Liver (tissue), 9 donors: ENCODE data around the gene UQCRHL. TPM values are rescaled to one million over a fixed set of nuclear protein-coding genes. Genes with fewer than 3 reads are reported as not detected.

Source experiments
- DNase-seq: peaks from one replicate; pipeline ENCODE4 v3.0.0-alpha.2; 2017; ENCODE audit warnings: low spot score
- H3K27ac ChIP-seq, 2 donors: one replicate each; pipeline ENCODE4 v1.7.0; 2013; ENCODE audit warnings: inconsistent platforms in 2 of 2, low read length in 2 of 2, control low read depth in 1 of 2, low read depth in 1 of 2, mild to moderate bottlenecking in 1 of 2
- H3K27me3 ChIP-seq, 4 donors: one replicate each; pipeline versions ENCODE4 v1.6.1 to v1.7.0; 2013; ENCODE audit warnings: low read length in 3 of 4, inconsistent platforms in 1 of 4, mild to moderate bottlenecking in 1 of 4, moderate library complexity in 1 of 4; ENCODE audit not compliant: control insufficient read depth in 4 of 4, insufficient read depth in 4 of 4
- H3K36me3 ChIP-seq, 4 donors: one replicate each; pipeline versions ENCODE4 v1.6.1 to v1.7.0; 2013; ENCODE audit warnings: low read length in 3 of 4, mild to moderate bottlenecking in 3 of 4, low read depth in 1 of 4, moderate library complexity in 1 of 4; ENCODE audit not compliant: control insufficient read depth in 4 of 4, insufficient read depth in 3 of 4
- H3K4me1 ChIP-seq, 4 donors: one replicate each; pipeline versions ENCODE4 v1.6.1 to v1.7.0; 2013; ENCODE audit warnings: low read length in 3 of 4, mild to moderate bottlenecking in 3 of 4, moderate library complexity in 1 of 4; ENCODE audit not compliant: control insufficient read depth in 4 of 4, insufficient read depth in 4 of 4
- H3K4me3 ChIP-seq, 3 donors: one replicate each; pipeline versions ENCODE4 v1.6.1 to v1.7.0; 2013; ENCODE audit warnings: low read length in 3 of 3, control low read depth in 1 of 3, low read depth in 1 of 3, mild to moderate bottlenecking in 1 of 3
- H3K9ac ChIP-seq, 2 donors: one replicate each; pipeline ENCODE4 v1.7.0; 2013; ENCODE audit warnings: low read length in 2 of 2, mild to moderate bottlenecking in 2 of 2, moderate library complexity in 2 of 2, control low read depth in 1 of 2, low read depth in 1 of 2
- H3K9me3 ChIP-seq, 4 donors: one replicate each; pipeline versions ENCODE4 v1.6.1 to v1.7.0; 2013; ENCODE audit warnings: low read length in 3 of 4; ENCODE audit not compliant: control insufficient read depth in 4 of 4
- ATF3 ChIP-seq: IDR thresholded peaks from 2 replicates; pipeline ENCODE4 v1.6.1; 2016; ENCODE audit warnings: antibody characterized with exemption
- CTCF ChIP-seq: fragments of 150-350 bp; IDR thresholded peaks from 2 replicates; pipeline ENCODE4 v1.5.1; 2017; ENCODE audit warnings: improper control_type of control experiment, low read depth, low read length; ENCODE audit not compliant: missing input control
- EGR1 ChIP-seq, 2 donors: IDR thresholded peaks; 2 replicates each; pipeline ENCODE4 v1.6.1; 2016 to 2018; ENCODE audit warnings: antibody characterized with exemption in 2 of 2, low read depth in 2 of 2
- FOXA1 ChIP-seq: IDR thresholded peaks from 2 replicates; pipeline ENCODE4 v1.6.1; 2016; ENCODE audit warnings: antibody characterized with exemption
- FOXA2 ChIP-seq: IDR thresholded peaks from 2 replicates; pipeline ENCODE4 v1.6.1; 2016; ENCODE audit warnings: antibody characterized with exemption
- GABPA ChIP-seq, 2 donors: IDR thresholded peaks in 1 of 2; conservative IDR thresholded peaks in 1 of 2; 2 replicates each; pipeline ENCODE4 v1.6.1; 2016; ENCODE audit warnings: antibody characterized with exemption in 2 of 2, mild to moderate bottlenecking in 1 of 2, moderate library complexity in 1 of 2
- HNF4A ChIP-seq, 2 donors: conservative IDR thresholded peaks; 2 replicates each; pipeline ENCODE4 v1.6.1; 2016; ENCODE audit warnings: antibody characterized with exemption in 2 of 2, mild to moderate bottlenecking in 2 of 2
- HNF4G ChIP-seq: IDR thresholded peaks from 2 replicates; pipeline ENCODE4 v1.6.1; 2016; ENCODE audit warnings: antibody characterized with exemption
- JUND ChIP-seq, 2 donors: IDR thresholded peaks; 2 replicates each; pipeline ENCODE4 v1.6.1; 2016; ENCODE audit warnings: antibody characterized with exemption in 2 of 2
- MAX ChIP-seq: IDR thresholded peaks from 2 replicates; pipeline ENCODE4 v1.6.1; 2016; ENCODE audit warnings: antibody characterized with exemption
- NR2F2 ChIP-seq: IDR thresholded peaks from 2 replicates; pipeline ENCODE4 v1.6.1; 2016; ENCODE audit warnings: antibody characterized with exemption
- RAD21 ChIP-seq, 2 donors: IDR thresholded peaks; 2 replicates each; pipeline ENCODE4 v1.6.1; 2016; ENCODE audit warnings: antibody characterized with exemption in 2 of 2, mild to moderate bottlenecking in 2 of 2
- REST ChIP-seq: IDR thresholded peaks from 2 replicates; pipeline ENCODE4 v1.6.1; 2016; ENCODE audit warnings: antibody characterized with exemption, mild to moderate bottlenecking
- RXRA ChIP-seq, 2 donors: IDR thresholded peaks; 2 replicates each; pipeline ENCODE4 v1.6.1; 2017 to 2018; ENCODE audit warnings: antibody characterized with exemption in 2 of 2, mild to moderate bottlenecking in 1 of 2
- TAF1 ChIP-seq: conservative IDR thresholded peaks from 2 replicates; pipeline ENCODE4 v1.6.1; 2016; ENCODE audit warnings: antibody characterized with exemption, mild to moderate bottlenecking
- YY1 ChIP-seq: IDR thresholded peaks from 2 replicates; pipeline ENCODE4 v1.6.1; 2016; ENCODE audit warnings: antibody characterized with exemption, mild to moderate bottlenecking
- ZBTB33 ChIP-seq: IDR thresholded peaks from 2 replicates; pipeline ENCODE4 v1.6.1; 2016; ENCODE audit warnings: antibody characterized with exemption
- WGBS: extraction: QIAGEN DNeasy Blood & Tissue Kit; methylation state at CpG from one replicate; pipeline ENCODE4 v1.1.7; 2013; 5-methylcytosine and 5-hydroxymethylcytosine counted together
- polyA plus RNA-seq, 2 donors: library from polyadenylated mRNA; stranded (reverse) in 1 of 2; unstranded in 1 of 2; fragments of 200-250 nt in 1 of 2; fragments of >200 nt in 1 of 2; fragmentation: Nextera tagmentation in 1 of 2; extraction: Ambion mirVana in 1 of 2; gene quantifications; one replicate each; pipeline versions ENCODE4 v1.2.1 to v1.2.3, GENCODE V29; 2013 to 2015
- total RNA-seq, 2 donors: library from RNA; depleted of rRNA; stranded (reverse); fragments of >200 nt; gene quantifications; one replicate each; pipeline ENCODE4 v1.2.3, GENCODE V29; 2014
- donor health status: healthy.
- donor health status: healthy.
- donor health status: healthy.
- donor health status: healthy.
- donor health status: healthy.

The UQCRHL gene
- total and polyA plus RNA-seq, 4 donors, result 0.50 to 2.9 (median 1.4) TPM

GRCh38 chr1:15777909-15778707, 29.3 kb downstream of the UQCRHL start (continued):
- TF ChIP-seq ZBTB33 (no peak), YY1 (no peak), MAX (no peak), NR2F2 (no peak), JUND (IDR thresholded peaks at IDR 0.05) (no peak), TAF1 (no peak)

GRCh38 chr1:15775706-15776105, 31.7 kb downstream of the UQCRHL start:
- no peak overlapping the region for H3K27ac ChIP-seq

More at GRCh38 chr1:15775706-15776105, 31.7 kb downstream of the UQCRHL start:
- H3K27me3 ChIP-seq, result no peaks in the 10 kb centered on the region
- no peak for DNase-seq
- H3K9me3 ChIP-seq, result no peaks in the 10 kb centered on the region
- TF ChIP-seq YY1 (no peak), RXRA (IDR thresholded peaks at IDR 0.05) (no peak), HNF4G (no peak), HNF4A (conservative IDR thresholded peaks at IDR 0.05) (no peak), FOXA2 (no peak), GABPA (IDR thresholded peaks at IDR 0.05 in 1 of 2, conservative IDR thresholded peaks at IDR 0.05 in 1 of 2) (no peak), ZBTB33 (no peak), ATF3 (no peak), EGR1 (IDR thresholded peaks at IDR 0.05; ENCODE audit: low read depth in 2 of 2) (no peak), RAD21 (IDR thresholded peaks at IDR 0.05) (no peak), NR2F2 (no peak), MAX (no peak), CTCF (no peak), FOXA1 (no peak), JUND (IDR thresholded peaks at IDR 0.05) (no peak), TAF1 (no peak), REST (no peak)
- no peak overlapping the region for H3K9ac ChIP-seq
- H3K36me3 ChIP-seq, result peaks cover 0 to 3% (median 0%) of the 10 kb centered on the region in 4 donors
- 92% methylated on average over 2 of the region's 2 CpGs for WGBS
- no peak overlapping the region for H3K4me3 ChIP-seq
- H3K4me1 ChIP-seq, result peaks cover 5 to 17% (median 11%) of the 10 kb centered on the region in 4 donors
